M059J (cell line): Measurements from ENCODE around the gene ZFYVE1. TPM values are rescaled to one million over a fixed set of nuclear protein-coding genes. Genes with fewer than 3 reads are reported as not detected.
"Not testable (repeated sequence)": the region's sequence is repeated elsewhere in the genome, so short reads cannot be mapped to it uniquely, and the experiment has no call there.

Source experiments
- DNase-seq: peaks from one replicate; pipeline ENCODE4 v3.0.0-alpha.2; 2012; ENCODE audit warnings: low read depth
- total RNA-seq: library from RNA; depleted of rRNA; stranded (reverse); fragments of >200 nt; shearing (Covaris generic); gene quantifications from 2 replicates; pipeline ENCODE4 v1.2.3, GENCODE V29; 2014

ZFYVE1 gene
- total RNA-seq, 1 experiment from 2014 or later = 13.8 TPM

DNA sequence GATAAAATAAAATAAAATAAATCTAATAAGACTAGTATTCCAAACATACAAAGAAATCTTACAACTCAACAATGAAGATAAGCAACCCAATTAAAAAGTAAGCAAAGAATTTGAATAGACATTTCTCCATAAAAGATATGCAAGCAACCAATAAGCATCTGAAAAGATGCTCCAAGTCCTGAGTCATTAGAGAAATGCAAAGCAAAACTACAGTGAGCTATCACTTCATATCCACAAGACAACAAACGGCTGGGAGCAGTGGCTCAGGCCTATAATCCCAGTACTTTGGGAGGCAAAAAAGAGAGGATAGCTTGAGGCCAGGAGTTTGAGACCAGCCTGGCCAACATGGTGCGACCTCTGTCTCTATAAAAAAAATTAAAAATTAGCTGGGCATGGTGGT, 26.8 kb downstream of the ZFYVE1 start:
- no peak for DNase-seq

DNA sequence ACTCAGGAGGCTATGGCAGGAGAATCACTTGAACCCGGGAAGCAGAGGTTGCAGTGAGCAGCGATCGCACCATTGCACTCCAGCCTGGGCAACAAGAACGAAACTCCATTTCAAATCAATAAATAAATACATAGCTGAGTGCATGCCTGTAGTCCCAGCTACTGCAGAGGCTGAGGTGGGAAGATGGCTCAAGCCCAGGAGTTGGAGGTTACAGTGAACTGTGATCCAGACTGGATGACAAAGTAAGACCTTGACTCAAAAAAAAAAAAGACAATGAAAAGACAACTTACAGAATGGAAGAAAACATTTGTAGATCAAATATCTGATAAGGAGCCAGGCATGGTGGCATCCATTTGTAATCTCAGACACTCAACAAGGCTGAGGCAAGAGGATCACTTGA, 27.6 kb downstream of the ZFYVE1 start:
- no peak for DNase-seq

DNA sequence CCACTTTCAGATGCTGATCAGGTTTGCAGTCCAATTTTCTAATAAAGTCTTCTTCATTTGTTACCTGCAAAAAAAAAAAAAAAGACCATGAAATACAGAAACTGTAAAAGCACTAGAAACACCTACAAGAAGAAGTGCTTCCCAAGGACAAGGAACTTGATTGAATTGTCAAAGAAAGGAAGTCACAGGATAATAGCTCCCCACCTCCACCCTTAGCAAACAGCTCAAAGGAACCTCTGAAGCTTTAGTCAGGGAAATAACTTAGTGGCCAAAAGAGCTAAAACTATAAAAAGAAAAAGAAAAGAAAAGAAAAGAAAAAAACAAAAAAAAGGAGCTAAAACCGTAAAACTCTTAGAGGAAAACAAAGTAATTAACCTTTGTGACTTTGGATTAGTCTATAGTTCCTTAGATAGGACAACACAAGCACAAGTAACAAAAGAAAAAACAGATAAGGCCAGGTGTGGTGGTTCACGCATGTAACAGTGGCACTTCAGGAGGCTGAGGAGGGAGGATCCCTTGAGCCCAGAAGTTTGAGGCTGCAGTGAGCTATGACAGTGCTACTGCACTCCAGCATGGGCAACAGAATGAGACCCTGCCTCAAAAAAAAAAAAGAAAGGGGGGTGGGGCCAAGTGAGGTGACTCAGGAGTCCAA, 28.5 kb downstream of the ZFYVE1 start:
- DNase-seq = no peak

DNA sequence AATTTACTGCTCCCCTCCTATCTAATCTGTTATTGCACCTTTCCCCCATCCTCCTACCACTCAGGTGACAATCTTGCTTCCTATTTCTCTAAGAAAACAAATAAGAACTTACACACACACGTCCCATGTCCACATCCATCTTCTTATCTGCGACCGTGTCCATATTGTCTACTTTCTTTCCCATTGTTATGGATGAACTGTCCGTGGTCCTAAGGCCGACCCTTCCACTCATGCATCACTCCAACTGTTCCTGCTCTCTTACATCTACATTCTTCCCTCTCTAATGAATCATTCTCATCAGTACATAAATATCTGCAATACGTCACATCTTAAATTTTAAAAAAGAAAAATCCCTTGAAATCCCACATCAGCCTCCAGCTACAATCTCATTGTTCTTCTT, 30.0 kb downstream of the ZFYVE1 start:
- no peak for DNase-seq

DNA sequence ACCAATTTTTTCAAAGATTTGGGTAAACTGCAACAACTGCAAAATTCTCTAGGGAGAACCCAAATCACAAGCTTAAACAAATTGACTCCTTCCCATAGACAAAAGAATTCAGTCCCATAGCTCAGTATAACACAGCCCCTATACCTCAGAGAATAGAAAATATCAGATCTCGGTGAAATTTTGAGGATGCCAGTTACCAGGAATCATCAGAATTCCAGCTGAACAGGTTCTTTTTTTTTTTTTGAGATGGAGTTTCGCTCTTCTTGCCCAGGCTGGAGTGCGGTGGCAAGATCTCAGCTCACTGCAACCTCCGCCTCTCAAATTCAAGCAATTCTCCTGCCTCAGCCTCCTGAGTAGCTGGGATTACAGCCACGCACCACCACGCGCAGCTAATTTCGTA, 36.7 kb downstream of the ZFYVE1 start:
- no peak for DNase-seq

DNA sequence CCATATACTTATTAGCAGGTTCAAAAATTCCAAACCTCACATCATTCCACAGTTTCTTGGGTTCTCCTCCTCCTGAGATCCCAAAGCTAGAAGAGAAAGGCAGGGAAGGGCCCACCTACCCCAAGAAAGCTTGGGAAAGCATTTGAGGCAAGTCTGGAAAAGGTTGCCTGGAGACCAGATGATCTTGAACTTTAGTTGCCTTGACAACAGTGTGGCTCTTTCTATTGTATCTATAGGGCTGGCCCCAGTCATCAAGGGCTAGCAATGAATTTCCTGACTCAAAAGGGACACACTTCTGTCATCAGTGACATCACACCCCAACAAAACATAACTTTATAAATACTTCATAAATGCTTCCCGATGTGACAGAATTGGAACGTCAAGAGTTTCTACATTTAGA, 40.0 kb downstream of the ZFYVE1 start:
- peak; percentile 6 for DNase-seq

DNA sequence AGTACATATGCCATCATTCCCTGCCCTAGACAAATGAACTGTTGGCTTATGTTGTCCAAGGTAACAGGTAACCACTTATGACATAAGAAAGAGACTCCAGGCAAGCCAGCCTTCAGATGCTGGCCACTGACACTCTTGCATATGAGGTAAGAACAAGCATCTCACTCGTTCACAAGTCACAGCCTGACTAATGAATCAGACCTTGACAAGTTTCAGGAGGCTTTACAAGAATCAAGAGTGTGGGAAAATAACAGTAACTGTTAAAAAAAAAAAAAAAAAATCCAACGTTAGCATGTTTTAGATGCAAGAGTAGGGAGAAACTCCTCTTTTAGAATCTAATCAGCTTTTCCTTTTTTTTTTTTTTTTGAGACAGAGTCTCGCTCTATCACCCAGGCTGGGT, 40.7 kb downstream of the ZFYVE1 start:
- DNase-seq = no peak

DNA sequence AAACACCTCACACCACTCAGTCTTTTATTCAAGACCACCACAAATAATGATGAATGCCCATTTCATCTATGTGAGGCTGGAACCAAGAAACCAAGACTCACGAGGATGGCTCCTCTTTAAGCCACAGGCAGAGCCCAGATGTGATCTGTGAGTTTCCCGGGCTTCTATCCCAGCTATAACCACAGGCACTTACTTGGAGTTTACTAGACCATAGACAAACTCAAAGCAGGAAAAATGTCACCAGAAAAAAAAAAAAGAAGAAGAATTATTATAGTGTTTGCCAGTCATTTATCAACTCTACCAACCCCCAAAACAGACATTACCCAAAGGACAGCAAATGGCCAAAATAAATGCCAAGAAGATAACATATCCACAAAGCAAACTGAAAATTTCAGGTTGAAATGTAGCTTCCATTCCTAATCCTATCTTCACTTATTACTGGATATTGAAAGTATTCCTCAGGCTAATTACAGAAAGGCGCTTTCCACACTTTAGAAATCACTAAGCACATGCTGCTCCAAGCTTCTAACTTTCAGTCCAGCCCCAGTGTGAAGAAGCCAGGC, 44.7 kb downstream of the ZFYVE1 start:
- no peak for DNase-seq

DNA sequence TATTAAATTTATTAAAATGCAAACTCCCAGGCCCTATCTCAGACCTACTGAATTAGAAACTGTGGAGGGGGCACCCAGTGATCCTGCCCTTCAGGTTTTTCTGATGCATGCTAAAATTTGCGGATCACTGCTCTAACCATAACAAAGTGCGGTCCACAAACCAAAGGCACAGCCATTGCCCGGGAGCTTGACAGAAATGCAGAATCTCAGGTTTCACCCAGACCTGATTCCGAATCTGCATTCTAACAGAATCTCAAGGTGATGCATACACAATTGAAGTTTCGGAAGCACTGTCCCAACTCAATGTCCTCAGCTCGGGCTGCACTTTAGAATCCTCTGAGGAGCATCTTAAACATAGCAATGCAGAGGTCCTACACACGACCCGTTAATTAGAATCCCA, 46.0 kb downstream of the ZFYVE1 start:
- no peak for DNase-seq

DNA sequence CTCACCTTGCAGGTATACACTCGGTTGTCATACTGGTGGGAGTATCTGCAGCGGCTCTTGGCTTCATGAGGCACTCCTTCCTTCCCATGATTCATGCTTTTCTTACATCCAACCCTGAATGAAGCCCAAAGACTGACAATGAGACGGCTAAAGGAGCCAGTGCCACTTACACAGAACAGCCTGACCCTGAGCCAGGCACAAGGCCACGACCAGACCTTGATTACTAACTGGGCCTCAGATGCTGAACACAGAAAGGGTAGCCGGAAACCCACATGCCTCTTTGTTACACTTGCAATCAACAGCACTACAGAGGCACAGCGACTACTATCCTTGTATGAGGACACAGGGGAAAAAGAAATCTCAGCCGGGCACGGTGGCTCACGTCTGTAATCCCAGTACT, 48.0 kb downstream of the ZFYVE1 start:
- no peak for DNase-seq

DNA sequence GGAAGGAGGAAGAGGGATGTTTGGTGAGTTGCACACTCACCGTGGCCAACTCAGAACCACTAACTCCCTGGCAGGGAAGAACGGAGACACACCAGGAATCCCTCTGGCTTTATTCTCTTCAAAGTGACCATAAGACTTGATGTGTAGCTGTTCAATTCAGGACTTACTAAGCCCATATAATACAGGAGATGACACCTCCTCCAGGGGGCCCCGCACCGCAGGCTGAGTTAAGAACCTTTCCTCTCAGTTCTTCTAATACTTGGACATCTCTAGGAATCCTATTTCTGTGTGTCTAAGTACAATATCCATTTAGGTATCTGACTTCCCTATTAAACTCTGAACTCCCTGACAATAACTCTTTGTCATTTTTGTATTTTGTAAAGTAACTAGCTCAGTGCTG, 51.1 kb downstream of the ZFYVE1 start:
- no peak for DNase-seq

DNA sequence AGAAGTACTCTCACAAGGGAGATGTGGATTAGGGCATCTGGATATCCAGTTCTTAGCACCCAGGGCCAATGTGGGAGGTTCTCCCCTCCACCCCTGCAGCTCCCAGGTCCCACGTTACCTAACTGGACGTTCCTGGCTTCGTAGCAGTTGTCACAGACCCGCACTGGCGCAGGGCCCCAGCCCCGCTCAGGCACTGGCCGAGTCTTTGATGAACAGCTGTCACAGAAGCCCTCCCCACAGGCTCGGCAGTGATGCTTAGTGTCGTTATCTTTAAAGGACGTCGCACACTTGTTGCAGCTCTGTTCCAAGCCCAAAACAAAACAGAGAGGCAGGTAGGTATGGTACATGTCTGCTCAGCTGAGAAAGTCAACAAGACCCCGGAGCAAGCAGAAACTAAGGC, 52.2 kb downstream of the ZFYVE1 start:
- DNase-seq = no peak

DNA sequence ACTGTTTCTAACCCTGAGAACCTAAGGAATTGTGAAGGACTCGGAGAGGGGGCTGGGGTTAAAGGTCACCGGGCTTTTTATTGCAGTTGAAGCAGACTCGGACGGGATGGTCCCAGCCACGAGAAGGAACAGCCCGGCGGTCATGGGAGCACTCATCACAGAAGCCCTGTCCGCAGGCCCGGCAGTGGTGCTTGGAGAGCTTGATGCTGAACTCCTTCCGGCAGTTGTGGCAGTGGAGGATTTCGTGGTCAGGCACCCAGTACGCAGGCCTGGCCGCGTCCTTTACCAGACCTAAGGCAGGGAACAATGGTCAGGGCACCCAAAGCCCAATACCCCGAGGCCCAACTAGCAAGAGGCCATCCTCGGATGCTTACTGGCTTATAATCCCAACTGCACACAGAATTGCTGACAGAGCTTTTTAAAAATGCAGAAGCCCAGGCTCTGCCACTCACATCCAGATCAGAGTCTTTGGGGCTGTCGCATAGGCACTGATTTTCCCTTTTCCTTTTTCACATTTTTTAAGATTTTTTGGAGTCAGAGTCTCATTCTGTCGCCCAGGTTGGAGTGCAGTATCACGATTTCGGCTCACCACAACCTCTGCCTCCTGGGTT, 56.0 kb downstream of the ZFYVE1 start:
- no peak for DNase-seq

DNA sequence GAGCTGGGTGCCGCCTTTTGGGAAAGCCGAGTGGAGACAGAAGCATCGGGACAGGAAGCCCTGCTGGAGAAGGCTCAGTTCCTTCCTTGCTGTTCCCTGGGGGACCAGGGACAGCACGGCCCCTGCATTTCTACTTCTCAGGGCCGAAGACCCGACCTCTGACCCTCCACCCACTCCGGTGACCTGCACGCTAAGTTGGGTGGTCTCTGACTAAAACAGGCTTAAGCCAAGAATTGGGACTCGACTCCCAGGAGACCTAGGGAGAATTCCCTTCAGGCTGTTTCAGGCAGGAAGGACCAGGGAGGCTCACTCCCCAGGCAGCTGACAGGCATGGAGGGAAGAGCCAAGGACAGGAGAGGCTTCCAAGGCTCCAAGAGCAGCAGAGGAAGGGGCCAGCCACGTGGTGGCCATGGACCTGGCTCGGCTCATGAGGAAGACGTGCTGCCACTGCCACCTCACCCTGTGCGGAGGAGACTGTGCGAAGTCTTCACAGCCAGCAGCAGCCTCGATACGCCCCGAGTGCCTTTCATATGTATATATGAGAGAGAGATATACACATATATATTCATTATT, 56.8 kb downstream of the ZFYVE1 start:
- no peak for DNase-seq

DNA sequence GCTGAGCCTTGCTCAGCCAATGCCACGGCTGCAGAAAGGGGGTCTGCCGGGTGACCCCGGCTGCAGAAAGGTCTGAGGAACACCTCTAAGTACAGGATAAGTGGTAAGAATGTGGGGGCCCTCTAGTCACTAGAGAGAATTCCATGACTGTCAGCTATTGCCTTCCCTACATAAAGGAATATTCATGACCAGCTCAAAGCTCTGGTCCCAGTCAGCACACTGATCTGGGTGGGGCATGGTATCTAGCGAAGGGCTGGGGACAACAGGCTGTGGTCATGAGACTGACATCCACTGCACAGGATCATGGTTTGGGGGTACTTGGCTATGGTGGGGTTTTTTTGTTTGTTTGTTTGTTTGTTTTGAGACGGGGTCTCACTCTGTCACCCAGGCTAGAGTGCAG, 58.6 kb downstream of the ZFYVE1 start:
- no peak for DNase-seq

DNA sequence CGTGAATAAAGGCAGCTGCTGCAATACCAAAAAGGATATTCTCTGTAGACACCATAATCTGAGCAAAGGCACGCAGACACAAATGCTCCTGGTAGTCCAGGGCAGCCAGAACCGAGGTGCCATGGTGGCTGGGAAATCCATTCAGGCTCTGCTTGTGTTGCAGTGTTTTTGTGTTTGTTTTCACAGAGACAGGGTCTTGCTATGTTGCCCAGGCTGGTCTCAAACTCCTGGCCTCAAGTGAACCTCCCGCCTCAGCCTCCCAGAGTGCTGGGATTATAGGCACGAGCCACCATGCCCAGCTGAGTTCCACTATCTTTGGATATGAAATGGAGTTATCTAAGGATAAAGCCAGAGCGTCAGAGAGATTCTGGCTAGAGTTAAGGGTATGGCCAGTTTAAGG, 60.9 kb downstream of the ZFYVE1 start:
- no peak for DNase-seq

DNA sequence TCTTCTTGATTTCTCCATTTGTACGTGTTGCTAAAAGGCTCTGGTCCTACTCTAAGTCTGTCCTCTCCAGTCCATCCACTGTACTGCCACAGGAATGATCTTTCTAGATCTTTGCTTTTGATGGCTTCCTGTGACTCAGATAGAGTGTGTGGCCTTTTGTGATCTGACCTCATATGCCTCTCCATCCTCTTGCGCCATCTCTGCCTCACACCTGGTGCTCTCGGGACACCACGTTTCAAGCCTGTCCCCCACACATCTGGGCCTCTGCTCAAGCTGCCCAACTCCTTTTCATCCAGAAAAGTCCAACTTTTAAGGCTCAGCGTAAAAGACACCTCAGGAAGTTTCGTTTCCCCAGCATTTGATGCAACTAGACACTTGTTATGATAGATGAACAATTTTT, 61.7 kb downstream of the ZFYVE1 start:
- peak; percentile 70 for DNase-seq

DNA sequence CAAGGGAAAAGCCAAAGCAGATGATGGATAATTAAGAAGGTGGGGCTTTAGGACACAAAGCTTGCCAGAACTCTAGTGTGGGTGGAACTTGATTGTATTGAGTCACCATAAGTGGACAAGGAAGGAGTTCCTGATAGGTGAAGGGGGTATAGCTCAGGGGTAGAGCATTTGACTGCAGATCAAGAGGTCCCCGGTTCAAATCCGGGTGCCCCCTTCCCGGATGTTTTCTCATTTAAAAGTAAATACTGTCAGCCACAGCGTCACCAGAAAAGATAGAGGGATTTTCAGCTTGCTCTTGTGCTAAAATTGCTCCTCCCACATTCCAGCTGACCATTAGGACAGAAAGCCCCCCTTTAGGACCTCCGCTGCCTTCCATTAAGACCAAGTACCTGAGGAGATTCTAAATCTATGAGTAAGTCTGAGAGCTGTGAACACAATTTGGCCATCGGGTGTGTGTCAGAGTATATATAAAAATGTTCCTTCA, 64.0 kb downstream of the ZFYVE1 start:
- DNase-seq = peak; percentile 89

DNA sequence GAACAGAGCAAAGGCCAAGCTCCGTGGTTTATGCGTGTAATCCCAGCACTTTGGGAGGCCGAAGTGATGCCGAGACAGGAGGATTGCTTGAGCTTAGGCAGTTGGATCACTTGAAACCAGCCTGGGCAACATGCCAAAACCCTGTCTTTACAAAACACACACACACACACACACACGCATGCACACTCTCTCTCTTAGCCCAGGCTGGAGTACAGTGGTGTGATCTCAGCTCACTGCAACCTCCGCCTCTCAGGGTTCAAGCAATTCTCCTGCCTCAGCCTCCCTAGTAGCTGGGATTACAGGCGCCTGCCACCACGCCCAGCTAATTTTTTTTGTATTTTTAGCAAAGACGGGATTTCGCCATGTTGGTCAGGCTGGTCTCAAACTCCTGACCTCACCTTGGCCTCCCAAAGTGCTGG, 64.6 kb downstream of the ZFYVE1 start:
- DNase-seq = peak; percentile 71

DNA sequence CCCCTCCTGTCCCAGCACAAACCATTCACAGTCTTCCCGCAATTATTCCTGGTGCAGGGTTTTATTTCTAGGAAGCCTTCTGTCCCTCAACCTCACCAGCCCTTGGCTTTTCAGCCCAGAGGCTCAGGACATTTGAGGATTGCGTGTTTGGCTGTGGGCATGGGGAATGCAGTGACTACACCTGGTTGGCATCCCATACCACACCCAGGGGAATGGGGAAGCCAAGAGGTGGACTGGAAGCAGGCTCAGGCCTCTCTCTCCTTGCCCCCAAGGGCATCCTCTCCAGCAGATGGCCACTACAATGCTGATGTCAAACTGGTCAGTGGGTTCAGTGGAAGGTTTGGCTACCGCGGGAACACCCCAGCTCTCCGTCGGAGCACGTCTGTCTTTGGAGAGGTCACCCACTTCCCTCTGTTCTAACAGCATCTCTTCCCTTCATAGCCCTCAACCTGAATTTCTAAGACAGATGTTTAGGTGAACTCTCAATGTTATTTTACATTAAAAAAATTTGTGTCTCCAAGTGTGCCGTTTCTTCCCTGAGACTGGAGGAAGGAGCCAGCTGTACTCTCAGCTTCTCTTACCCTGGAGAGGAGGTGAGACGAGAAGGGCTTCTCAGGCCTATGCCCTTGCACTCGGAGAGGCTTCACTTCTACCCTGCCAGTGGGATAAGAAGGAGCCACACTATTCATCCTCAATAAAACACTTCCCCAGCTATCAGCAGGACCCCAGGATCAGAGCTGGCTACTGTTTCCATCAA, 65.1 kb downstream of the ZFYVE1 start:
- peak; percentile 92 for DNase-seq

DNA sequence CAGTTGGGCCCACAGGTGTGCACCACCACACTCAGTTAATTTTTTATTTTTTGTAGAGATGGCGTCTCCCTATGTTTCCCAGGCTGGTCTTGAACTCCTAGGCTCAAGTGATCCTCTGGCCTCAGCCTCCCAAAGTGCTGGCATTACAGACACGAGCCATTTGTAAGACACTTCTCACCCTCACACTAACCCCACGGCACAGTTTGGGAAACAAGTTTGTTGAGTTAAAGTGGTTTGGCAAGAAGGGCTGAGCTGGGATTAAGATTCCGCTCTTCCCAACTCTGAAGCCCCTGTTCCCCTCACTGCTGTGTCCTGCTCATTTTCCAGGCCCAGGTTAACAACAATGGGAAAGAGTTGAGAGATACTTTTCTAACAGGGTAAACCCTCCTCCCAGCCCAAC, 65.9 kb downstream of the ZFYVE1 start:
- not testable (repeated sequence) for DNase-seq

DNA sequence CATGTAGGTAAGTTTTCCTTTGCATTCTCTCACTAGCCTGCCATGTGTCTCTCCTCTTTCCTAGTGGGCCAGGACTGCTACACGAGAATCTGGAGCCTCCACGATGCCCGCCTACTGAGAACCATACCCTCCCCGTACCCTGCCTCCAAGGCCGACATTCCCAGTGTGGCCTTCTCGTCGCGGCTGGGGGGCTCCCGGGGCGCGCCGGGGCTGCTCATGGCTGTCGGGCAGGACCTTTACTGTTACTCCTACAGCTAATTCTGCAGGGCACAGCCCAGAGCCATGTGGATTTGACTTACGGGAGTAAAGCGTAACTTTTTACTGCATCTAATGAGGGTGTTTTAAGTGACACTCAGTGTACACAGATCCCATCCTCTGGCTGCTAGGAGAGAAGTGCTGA, 68.4 kb downstream of the ZFYVE1 start:
- no peak for DNase-seq
